Epithelial cell of proximal tubule (primary cell): Measurements from ENCODE around the gene TSEN2. TPM values are rescaled to one million over a fixed set of nuclear protein-coding genes. Genes with fewer than 3 reads are reported as not detected.

ENCODE experiments used
- DNase-seq: peaks from one replicate; pipeline ENCODE4 v3.0.0-alpha.2; 2011; ENCODE audit warnings: low read depth
- H3K4me3 ChIP-seq: 2 replicates; pipeline ENCODE4 v1.5.1; 2011; ENCODE audit warnings: low read depth, mild to moderate bottlenecking, low read length
- CTCF ChIP-seq: conservative IDR thresholded peaks from 2 replicates; pipeline ENCODE4 v1.5.1; 2012; ENCODE audit warnings: low read depth, mild to moderate bottlenecking, low read length
- total RNA-seq: library from RNA; depleted of rRNA; stranded (reverse); fragments of >200 nt; gene quantifications from 2 replicates; pipeline ENCODE4 v1.2.3, GENCODE V29; 2015

The TSEN2 gene
- total RNA-seq, 1 donor from 2014 or later, result 6.3 TPM

DNA sequence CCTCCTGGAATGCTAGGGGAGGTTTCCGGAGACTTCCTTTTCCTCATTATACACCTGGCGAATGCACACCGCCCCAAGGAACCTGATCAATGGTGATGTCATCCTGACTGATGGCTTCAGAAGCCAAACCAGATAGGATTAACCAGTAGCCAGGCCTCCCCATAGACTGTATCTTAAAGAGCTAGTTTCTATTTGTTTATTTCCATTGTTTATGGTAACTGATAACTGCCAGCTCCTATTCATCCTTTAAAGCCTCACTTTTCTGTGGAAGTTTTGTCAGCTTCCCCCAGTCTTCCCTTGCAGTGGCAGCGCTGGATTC is 61.2 kb downstream of the TSEN2 start, which contains the start of gene MKRN2OS:
TSS of gene MKRN2OS (minus strand) at position 27 of the 319 bp plus-strand sequence. CDS start 35 bp downstream, outside the sequence.
- TF ChIP-seq CTCF, result no peak
- no peak for DNase-seq
- peak within 1 kb of the TSS; percentile 43 for H3K4me3 ChIP-seq

GRCh38 chr3:12549971-12550760 is 65.9 kb downstream of the TSEN2 start:
- no peak for DNase-seq
- no peak overlapping the region for H3K4me3 ChIP-seq
- no peak for TF ChIP-seq CTCF

GRCh38 chr3:12553921-12554391 is 69.7 kb downstream of the TSEN2 start:
- peak overlapping the region; percentile 72 for H3K4me3 ChIP-seq
- TF ChIP-seq CTCF, result no peak
- DNase-seq, result no peak

- TF ChIP-seq CTCF, result no peak
- DNase-seq, result no peak
- peak overlapping the region; percentile 98 for H3K4me3 ChIP-seq
Measured at GRCh38 chr3:12556314-12556689, 72.0 kb downstream of the TSEN2 start.

DNA sequence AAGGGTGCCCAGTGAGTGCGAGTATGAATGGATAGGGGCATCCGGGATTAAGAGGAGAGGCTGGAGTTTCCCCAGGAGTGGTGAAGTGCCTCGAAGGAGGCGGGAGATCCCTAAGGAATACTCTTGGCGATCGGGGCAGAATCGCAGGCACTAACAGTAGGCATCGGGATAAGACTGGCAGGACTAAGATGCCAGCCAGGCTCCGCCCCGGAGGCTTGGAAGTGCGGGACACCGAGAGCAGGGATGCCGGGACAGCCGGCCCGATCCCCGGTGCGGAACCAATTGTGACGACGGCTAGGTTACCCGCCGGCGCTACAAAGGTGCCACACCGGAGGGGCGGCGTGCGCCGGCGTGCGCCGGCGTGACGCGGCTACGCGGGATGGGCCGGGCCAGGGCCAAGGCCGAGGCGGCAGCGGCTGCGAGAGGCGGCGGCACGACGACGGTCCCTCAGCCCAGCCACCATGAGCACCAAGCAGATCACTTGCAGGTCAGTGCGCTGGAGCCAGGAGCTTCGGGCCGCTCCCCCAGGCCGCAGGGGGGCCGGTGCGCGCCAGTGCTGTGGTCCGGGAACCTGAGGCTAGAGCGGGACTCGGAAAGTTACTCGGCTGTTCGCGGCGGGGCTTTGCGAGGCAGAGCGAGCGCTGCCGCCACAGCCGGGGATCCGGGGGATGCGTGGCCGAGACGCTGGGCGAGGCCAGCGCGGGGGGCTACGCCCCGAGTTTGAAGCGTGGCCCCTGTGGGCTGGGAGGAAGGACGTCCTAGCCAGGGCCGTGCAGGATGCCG is 72.6 kb downstream of the TSEN2 start, which contains the start of gene MKRN2:
TSS of gene MKRN2 (plus strand) at position 398 of the 783 bp plus-strand sequence. CDS start at position 462, 64 bp downstream.
- DNase-seq, result no peak
- TF ChIP-seq CTCF, result no peak
- H3K4me3 ChIP-seq, result peak within 1 kb of the TSS; percentile 98

GRCh38 chr3:12557473-12558100 is 73.3 kb downstream of the TSEN2 start:
- H3K4me3 ChIP-seq, result peak overlapping the region; percentile 98
- TF ChIP-seq CTCF, result no peak
- no peak for DNase-seq
